Body of pancreas (tissue), 4 donors: ENCODE results near the gene ANKRD11.

Source experiments
- POLR2A ChIP-seq, 3 donors: fragments of 450-650 bp; IDR thresholded peaks; one replicate each; pipeline ENCODE4 v1.6.1; 2016; ENCODE audit warnings: antibody characterized with exemption in 3 of 3, mild to moderate bottlenecking in 2 of 3
- TF ChIP-seq, protein P1 (sequence below), 7 experiments: fragments of 450-650 bp in 4 of 7; fragments of 200-600 bp in 3 of 7; sonication (generic) in 3 of 7; IDR thresholded peaks; one replicate each; pipeline ENCODE4 v1.5.1; 2016 to 2019; ENCODE audit warnings: antibody characterized with exemption in 7 of 7

DNA sequence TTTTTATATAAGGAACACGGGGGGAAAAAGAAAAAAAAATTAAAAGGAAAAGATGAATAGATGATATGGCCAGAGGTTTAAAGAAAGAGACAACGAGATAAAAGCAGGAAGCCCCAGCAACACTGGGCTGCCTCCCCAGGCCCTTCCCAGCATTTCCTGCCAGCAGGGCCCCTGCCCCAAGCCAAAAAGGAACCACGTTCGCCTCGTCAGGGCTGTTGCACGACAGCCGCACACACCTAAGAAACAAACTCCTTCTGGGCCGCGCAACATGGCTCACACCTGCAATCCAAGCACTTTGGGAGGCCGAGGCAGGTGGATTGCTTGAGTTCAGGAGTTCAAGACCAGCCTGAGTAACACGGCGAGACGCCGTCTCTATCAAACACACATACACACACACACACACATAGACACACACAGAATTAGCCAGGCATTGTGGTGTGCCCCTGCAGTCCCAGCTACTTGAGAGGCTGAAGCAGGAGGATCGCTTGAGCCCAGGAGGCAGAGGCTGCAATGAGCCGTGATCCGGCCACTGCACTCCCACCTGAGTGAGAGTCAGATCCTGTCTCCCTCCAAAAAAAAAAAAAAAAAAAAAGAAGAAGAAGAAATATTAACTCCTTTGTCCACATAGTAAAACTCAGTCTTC, 83.0 kb downstream of the ANKRD11 start:
- TF ChIP-seq, protein P1, sequence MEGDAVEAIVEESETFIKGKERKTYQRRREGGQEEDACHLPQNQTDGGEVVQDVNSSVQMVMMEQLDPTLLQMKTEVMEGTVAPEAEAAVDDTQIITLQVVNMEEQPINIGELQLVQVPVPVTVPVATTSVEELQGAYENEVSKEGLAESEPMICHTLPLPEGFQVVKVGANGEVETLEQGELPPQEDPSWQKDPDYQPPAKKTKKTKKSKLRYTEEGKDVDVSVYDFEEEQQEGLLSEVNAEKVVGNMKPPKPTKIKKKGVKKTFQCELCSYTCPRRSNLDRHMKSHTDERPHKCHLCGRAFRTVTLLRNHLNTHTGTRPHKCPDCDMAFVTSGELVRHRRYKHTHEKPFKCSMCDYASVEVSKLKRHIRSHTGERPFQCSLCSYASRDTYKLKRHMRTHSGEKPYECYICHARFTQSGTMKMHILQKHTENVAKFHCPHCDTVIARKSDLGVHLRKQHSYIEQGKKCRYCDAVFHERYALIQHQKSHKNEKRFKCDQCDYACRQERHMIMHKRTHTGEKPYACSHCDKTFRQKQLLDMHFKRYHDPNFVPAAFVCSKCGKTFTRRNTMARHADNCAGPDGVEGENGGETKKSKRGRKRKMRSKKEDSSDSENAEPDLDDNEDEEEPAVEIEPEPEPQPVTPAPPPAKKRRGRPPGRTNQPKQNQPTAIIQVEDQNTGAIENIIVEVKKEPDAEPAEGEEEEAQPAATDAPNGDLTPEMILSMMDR (IDR thresholded peaks at IDR 0.05), result no peak
- no peak for TF ChIP-seq POLR2A (IDR thresholded peaks at IDR 0.05)
